T-cell (primary cell): ENCODE results near the gene IL1F10. TPM values are rescaled to one million over a fixed set of nuclear protein-coding genes. Genes with fewer than 3 reads are reported as not detected.

Experiments used
- ATAC-seq, 4 experiments: fragments of 200-7000 bp in 3 of 4; fragments of 150-1000 bp in 1 of 4; cut with Tn5 transposase; replicated peaks in 1 of 4; 1 replicate in 3 of 4; 2 replicates in 1 of 4; pipeline ENCODE4 v1.10.0; 2021; ENCODE audit warnings: moderate library complexity in 3 of 4, mild to moderate bottlenecking in 2 of 4, moderate number of reproducible peaks in 1 of 4
- CTCF ChIA-PET, 2 donors: fragments of 300-600 bp; sonication (Branson Sonifier 250); formaldehyde crosslinking; loops; one replicate each; lab custom pipeline; 2022; ENCODE audit warnings: antibody characterized with exemption in 2 of 2; lab: Charles Lee
- POLR2A ChIA-PET, 2 donors: fragments of 300-600 bp; sonication (Branson Sonifier 250); formaldehyde crosslinking; loops; one replicate each; lab custom pipeline; 2022; ENCODE audit warnings: antibody characterized with exemption in 2 of 2; lab: Charles Lee
- DNase-seq, 35 experiments: peaks; one replicate each; pipeline versions ENCODE4 v3.0.0 to v3.0.0-alpha.2; 2013 to 2023
- H3K27ac ChIP-seq: one replicate; pipeline ENCODE4 v1.5.1; 2013; ENCODE audit warnings: low read length
- H3K27me3 ChIP-seq, 2 experiments: replicated peaks in 1 of 2; 1 replicate in 1 of 2; 2 replicates in 1 of 2; pipeline versions ENCODE4 v1.6.1 to v1.7.0; 2013; ENCODE audit warnings: low read length in 1 of 2, mixed read lengths in 1 of 2; ENCODE audit not compliant: control insufficient read depth in 2 of 2, insufficient read depth in 2 of 2; ENCODE audit errors: extremely low read depth in 1 of 2
- H3K36me3 ChIP-seq, 2 donors: 1 replicate in 1 of 2; 2 replicates in 1 of 2; pipeline versions ENCODE4 v1.6.1 to v1.7.0; 2013; ENCODE audit warnings: low read length in 1 of 2; ENCODE audit not compliant: control insufficient read depth in 2 of 2, insufficient read depth in 1 of 2; ENCODE audit errors: extremely low read depth in 1 of 2
- H3K4me1 ChIP-seq, 2 experiments: 1 replicate in 1 of 2; 2 replicates in 1 of 2; pipeline versions ENCODE4 v1.6.1 to v1.7.0; 2013; ENCODE audit warnings: low read length in 2 of 2, mixed read lengths in 1 of 2; ENCODE audit not compliant: insufficient read depth in 2 of 2, control insufficient read depth in 1 of 2; ENCODE audit errors: extremely low read depth in 1 of 2
- H3K4me3 ChIP-seq, 2 donors: 1 replicate in 1 of 2; 2 replicates in 1 of 2; pipeline versions ENCODE4 v1.5.1 to v1.7.0; 2013; ENCODE audit warnings: mild to moderate bottlenecking in 2 of 2, low read length in 1 of 2, moderate library complexity in 1 of 2; ENCODE audit not compliant: control insufficient read depth in 1 of 2; ENCODE audit errors: extremely low read depth in 1 of 2
- H3K9me3 ChIP-seq: 2 replicates; pipeline ENCODE4 v1.7.0; 2013
- H3K27ac Mint-ChIP-seq, 2 donors: one replicate each; pipeline ENCODE4 v1.8.0; 2020 to 2021; ENCODE audit warnings: mild to moderate bottlenecking in 2 of 2, mixed read lengths in 2 of 2
- H3K27me3 Mint-ChIP-seq, 2 donors: one replicate each; pipeline ENCODE4 v1.8.0; 2021 to 2022; ENCODE audit warnings: mixed read lengths in 2 of 2
- H3K36me3 Mint-ChIP-seq: one replicate; pipeline ENCODE4 v1.8.0; 2021; ENCODE audit warnings: mixed read lengths
- H3K4me1 Mint-ChIP-seq, 3 donors: one replicate each; pipeline ENCODE4 v1.8.0; 2020 to 2022; ENCODE audit warnings: mixed read lengths in 3 of 3, mild to moderate bottlenecking in 1 of 3
- H3K4me3 Mint-ChIP-seq, 3 donors: one replicate each; pipeline ENCODE4 v1.8.0; 2020 to 2022; ENCODE audit warnings: mild to moderate bottlenecking in 3 of 3, mixed read lengths in 3 of 3, moderate library complexity in 3 of 3
- H3K9me3 Mint-ChIP-seq, 3 donors: one replicate each; pipeline ENCODE4 v1.8.0; 2020 to 2022; ENCODE audit warnings: mixed read lengths in 3 of 3
- WGBS: methylation state at CpG from one replicate; pipeline ENCODE4 v1.1.5; 2013; ENCODE audit warnings: missing lambda C conversion rate; ENCODE audit not compliant: insufficient coverage; 5-methylcytosine and 5-hydroxymethylcytosine counted together
- total RNA-seq, 35 experiments: library from RNA in 6 of 35; stranded (reverse) in 6 of 35; fragments of 120-200 nt in 1 of 35; gene quantifications; one replicate each; pipeline versions ENCODE4 v1.2.1 to v1.2.4 and lab custom pipeline; 2013 to 2026

IL1F10 gene
- total RNA-seq, 5 donors from 2014 or later (not counting 1 experiment from before 2014, with no cell fraction given), result not detected

GRCh38 chr2:113028112-113028511, 39.7 kb upstream of the IL1F10 start:
- H3K27me3 ChIP-seq, result peaks cover 0 to 3% of the 10 kb centered on the region in 2 experiments
- no peaks in the 10 kb centered on the region for H3K36me3 ChIP-seq
- no peak overlapping the region for H3K4me3 ChIP-seq
- Mint-ChIP-seq H3K4me3 (no peak overlapping the region), H3K27ac (no peak overlapping the region), H3K27me3 (peaks cover 14% of the 10 kb centered on the region in 2 donors), H3K36me3 (no peaks in the 10 kb centered on the region), H3K4me1 (no peaks in the 10 kb centered on the region), H3K9me3 (no peaks in the 10 kb centered on the region)
- H3K27ac ChIP-seq, result no peak overlapping the region
- H3K9me3 ChIP-seq, result no peaks in the 10 kb centered on the region
- ATAC-seq, result no peak
- POLR2A ChIA-PET, result no interaction called here
- no peak for DNase-seq
- H3K4me1 ChIP-seq, result no peaks in the 10 kb centered on the region
- 0% methylated on average over 1 of the region's 1 CpG for WGBS
- CTCF ChIA-PET, result no interaction called here

DNA sequence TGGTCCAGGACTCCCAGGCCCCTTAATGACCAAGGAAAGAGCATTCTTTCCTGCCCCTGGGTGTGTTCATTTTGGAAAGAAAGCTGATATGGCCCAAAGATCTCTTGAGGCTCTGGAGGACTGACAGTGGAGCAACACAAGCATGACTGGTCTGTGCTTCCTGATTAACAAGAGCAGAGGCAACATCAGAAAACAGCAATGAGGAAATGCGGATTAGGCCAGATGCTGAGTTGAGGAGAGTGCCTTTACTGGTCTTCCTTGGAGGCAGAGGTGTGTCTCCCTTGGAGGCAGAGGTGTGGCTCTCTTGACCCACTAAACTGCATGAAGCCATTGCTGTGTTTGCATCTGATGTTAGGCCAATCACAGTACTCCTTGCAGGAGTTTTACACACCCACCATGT, 35.0 kb upstream of the IL1F10 start:
- DNase-seq, result no peak
- ATAC-seq, result no peak
- peaks cover 4 to 11% of the 10 kb centered on the region in 2 donors for H3K27me3 Mint-ChIP-seq
- no peaks in the 10 kb centered on the region for H3K9me3 Mint-ChIP-seq
- no peak overlapping the region for H3K27ac Mint-ChIP-seq
- no peaks in the 10 kb centered on the region for H3K4me1 Mint-ChIP-seq
- peaks cover 0 to 6% of the 10 kb centered on the region in 2 experiments for H3K27me3 ChIP-seq
- CTCF ChIA-PET, result no interaction called here
- 89% methylated on average over 1 of the region's 1 CpG for WGBS
- no peaks in the 10 kb centered on the region for H3K9me3 ChIP-seq
- no peaks in the 10 kb centered on the region for H3K36me3 ChIP-seq
- H3K4me1 ChIP-seq, result no peaks in the 10 kb centered on the region
- no peak overlapping the region for H3K4me3 Mint-ChIP-seq
- no peak overlapping the region for H3K4me3 ChIP-seq
- POLR2A ChIA-PET, result interaction anchor here in 1 of 2 donors (0.7 kb wide), 1 partner anchor 41 kb away, joined by 3 read pairs; no protein-coding TSS in a partner anchor
- no peak overlapping the region for H3K27ac ChIP-seq
- no peaks in the 10 kb centered on the region for H3K36me3 Mint-ChIP-seq

GRCh38 chr2:113034016-113034415, 33.8 kb upstream of the IL1F10 start:
- H3K9me3 Mint-ChIP-seq, result no peaks in the 10 kb centered on the region

DNA sequence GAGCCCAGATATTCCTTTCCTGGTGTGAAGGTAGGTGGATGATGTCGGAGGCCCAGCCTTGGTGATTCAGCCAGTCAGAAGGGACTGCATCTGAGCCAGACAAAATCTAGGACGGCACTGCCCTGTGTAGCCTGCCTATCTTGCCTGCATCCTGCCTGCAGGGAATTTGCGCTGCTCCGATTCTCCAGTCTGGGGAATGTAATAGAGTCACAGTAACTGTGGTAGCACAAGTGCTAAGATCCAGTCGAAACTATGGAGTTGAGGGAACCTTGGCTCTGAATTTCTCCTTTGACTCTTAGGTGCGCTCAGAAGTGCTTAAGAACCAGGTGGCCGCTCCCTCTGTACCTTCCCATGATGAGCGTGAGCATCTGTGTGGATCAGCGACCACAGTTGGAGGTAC, 31.0 kb upstream of the IL1F10 start:
- Histone ChIP-seq H3K36me3 (no peaks in the 10 kb centered on the region), H3K9me3 (no peaks in the 10 kb centered on the region), H3K4me1 (no peaks in the 10 kb centered on the region), H3K27me3 (peaks cover 0 to 3% of the 10 kb centered on the region in 2 experiments), H3K4me3 (no peak overlapping the region), H3K27ac (no peak overlapping the region)
- no peak for ATAC-seq
- CTCF ChIA-PET, result interaction anchor here in 1 of 2 donors (0.7 kb wide), 1 partner anchor 15 kb away, joined by 4 read pairs; no protein-coding TSS in a partner anchor
- Mint-ChIP-seq H3K27me3 (peaks cover 4 to 9% of the 10 kb centered on the region in 2 donors), H3K9me3 (no peaks in the 10 kb centered on the region), H3K36me3 (no peaks in the 10 kb centered on the region), H3K4me1 (peaks cover 0 to 6% (median 0%) of the 10 kb centered on the region in 3 donors), H3K27ac (no peak overlapping the region), H3K4me3 (no peak overlapping the region)
- POLR2A ChIA-PET, result no interaction called here
- 90% methylated on average over 9 of the region's 9 CpGs for WGBS
- no peak for DNase-seq

More at GRCh38 chr2:113034016-113034415, 33.8 kb upstream of the IL1F10 start:
- ATAC-seq (no peak), DNase-seq (no peak)
- H3K4me3 ChIP-seq, result no peak overlapping the region
- Mint-ChIP-seq H3K36me3 (no peaks in the 10 kb centered on the region), H3K4me1 (no peaks in the 10 kb centered on the region), H3K27me3 (peaks cover 4 to 13% of the 10 kb centered on the region in 2 donors), H3K27ac (no peak overlapping the region), H3K4me3 (no peak overlapping the region)
- H3K27me3 ChIP-seq, result peaks cover 0 to 6% of the 10 kb centered on the region in 2 experiments
- no peak overlapping the region for H3K27ac ChIP-seq
- no peaks in the 10 kb centered on the region for H3K4me1 ChIP-seq
- no peaks in the 10 kb centered on the region for H3K9me3 ChIP-seq
- ChIA-PET POLR2A (no interaction called here), CTCF (no interaction called here)
- 64% methylated on average over 3 of the region's 3 CpGs for WGBS
- H3K36me3 ChIP-seq, result no peaks in the 10 kb centered on the region

GRCh38 chr2:113038291-113038690, 29.5 kb upstream of the IL1F10 start:
- POLR2A ChIA-PET, result no interaction called here
- H3K4me3 ChIP-seq, result no peak overlapping the region
- CTCF ChIA-PET, result no interaction called here
- DNase-seq (no peak), ATAC-seq (no peak)
- Mint-ChIP-seq H3K4me1 (peaks cover 0 to 6% (median 0%) of the 10 kb centered on the region in 3 donors), H3K36me3 (no peaks in the 10 kb centered on the region), H3K4me3 (no peak overlapping the region), H3K27ac (no peak overlapping the region), H3K9me3 (no peaks in the 10 kb centered on the region), H3K27me3 (peaks cover 4 to 9% of the 10 kb centered on the region in 2 donors)
- H3K9me3 ChIP-seq, result no peaks in the 10 kb centered on the region
- WGBS, result no CpG with 5 or more reads among the region's 3 CpGs
- H3K27ac ChIP-seq, result no peak overlapping the region
- no peaks in the 10 kb centered on the region for H3K36me3 ChIP-seq
- H3K27me3 ChIP-seq, result peaks cover 0 to 3% of the 10 kb centered on the region in 2 experiments
- H3K4me1 ChIP-seq, result no peaks in the 10 kb centered on the region

GRCh38 chr2:113039158-113039557, 28.6 kb upstream of the IL1F10 start:
- H3K36me3 ChIP-seq, result no peaks in the 10 kb centered on the region
- Mint-ChIP-seq H3K9me3 (no peaks in the 10 kb centered on the region), H3K36me3 (no peaks in the 10 kb centered on the region), H3K4me3 (no peak overlapping the region), H3K27me3 (peaks cover 4 to 9% of the 10 kb centered on the region in 2 donors), H3K27ac (peak overlapping the region in 1 of 2 donors; percentile 57), H3K4me1 (peaks cover 0 to 6% (median 0%) of the 10 kb centered on the region in 3 donors)
- no peaks in the 10 kb centered on the region for H3K4me1 ChIP-seq
- POLR2A ChIA-PET, result no interaction called here
- ATAC-seq (no peak), DNase-seq (no peak)
- no peaks in the 10 kb centered on the region for H3K9me3 ChIP-seq
- CTCF ChIA-PET, result no interaction called here
- peaks cover 0 to 3% of the 10 kb centered on the region in 2 experiments for H3K27me3 ChIP-seq
- no peak overlapping the region for H3K4me3 ChIP-seq
- no peak overlapping the region for H3K27ac ChIP-seq
- WGBS, result no CpG with 5 or more reads among the region's 2 CpGs
